Stimulated activated CD4-positive, alpha-beta T cell treated with anti-CD3 and anti-CD28 coated beads, Interleukin-2, amount 100 ng/mL, for 24 hours (primary cell): ENCODE measurements around the gene NOP14.
"Not testable (repeated sequence)": the region's sequence is repeated elsewhere in the genome, so short reads cannot be mapped to it uniquely, and the experiment has no call there.

Source experiments
- DNase-seq, 2 donors: peaks; one replicate each; pipeline ENCODE4 v3.0.0-alpha.2; 2020

Gene NOP14

DNA sequence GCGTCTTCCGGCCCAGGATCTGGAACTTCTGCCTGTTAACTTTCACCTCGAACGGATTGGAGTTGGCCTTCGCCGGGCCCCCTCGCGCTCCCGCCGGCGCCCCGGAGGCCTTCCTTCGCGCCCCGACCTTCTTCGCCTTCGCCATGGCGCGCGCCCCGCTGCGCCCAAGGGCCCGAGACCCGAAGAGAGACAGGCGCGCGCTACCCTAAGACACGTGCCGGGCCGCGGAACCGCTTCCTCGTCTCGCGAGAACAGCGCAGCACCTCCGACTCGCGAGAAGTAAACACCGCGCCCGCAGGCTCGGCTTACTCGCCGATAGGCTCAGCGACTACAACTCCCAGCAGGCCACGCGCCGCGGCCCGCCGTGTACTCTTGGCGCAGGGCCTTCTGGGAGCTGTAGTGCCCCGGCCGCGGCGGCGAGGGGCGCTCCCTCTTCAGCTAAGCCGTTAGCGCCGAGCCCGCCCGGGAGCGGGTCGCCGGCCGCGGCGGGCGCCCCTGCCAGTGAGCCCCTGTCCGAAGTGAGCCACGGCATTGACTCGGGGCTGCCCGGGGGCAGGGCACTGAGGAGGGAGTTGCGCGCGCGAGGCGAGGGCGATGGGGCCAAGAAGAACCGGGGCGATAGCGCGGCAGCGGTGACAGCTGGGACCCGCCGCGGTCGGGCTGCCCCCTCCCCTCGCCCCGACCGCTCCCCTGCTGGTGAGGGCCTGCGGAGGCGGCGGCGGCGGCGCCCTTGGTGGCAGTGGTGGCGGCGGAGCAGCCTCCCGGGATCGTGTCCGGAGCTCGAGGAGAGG, at the start of gene NOP14, which contains the start of gene GRK4:
Gene NOP14, minus strand, starts transcription at position 232 of the 791 bp plus-strand sequence. Its CDS starts 87 bp downstream, at position 145.
Gene GRK4, plus strand, starts transcription at position 397 of the 791 bp plus-strand sequence. CDS start 500 bp downstream, outside the sequence.
- peak; percentile 95 to 97 for DNase-seq

DNA sequence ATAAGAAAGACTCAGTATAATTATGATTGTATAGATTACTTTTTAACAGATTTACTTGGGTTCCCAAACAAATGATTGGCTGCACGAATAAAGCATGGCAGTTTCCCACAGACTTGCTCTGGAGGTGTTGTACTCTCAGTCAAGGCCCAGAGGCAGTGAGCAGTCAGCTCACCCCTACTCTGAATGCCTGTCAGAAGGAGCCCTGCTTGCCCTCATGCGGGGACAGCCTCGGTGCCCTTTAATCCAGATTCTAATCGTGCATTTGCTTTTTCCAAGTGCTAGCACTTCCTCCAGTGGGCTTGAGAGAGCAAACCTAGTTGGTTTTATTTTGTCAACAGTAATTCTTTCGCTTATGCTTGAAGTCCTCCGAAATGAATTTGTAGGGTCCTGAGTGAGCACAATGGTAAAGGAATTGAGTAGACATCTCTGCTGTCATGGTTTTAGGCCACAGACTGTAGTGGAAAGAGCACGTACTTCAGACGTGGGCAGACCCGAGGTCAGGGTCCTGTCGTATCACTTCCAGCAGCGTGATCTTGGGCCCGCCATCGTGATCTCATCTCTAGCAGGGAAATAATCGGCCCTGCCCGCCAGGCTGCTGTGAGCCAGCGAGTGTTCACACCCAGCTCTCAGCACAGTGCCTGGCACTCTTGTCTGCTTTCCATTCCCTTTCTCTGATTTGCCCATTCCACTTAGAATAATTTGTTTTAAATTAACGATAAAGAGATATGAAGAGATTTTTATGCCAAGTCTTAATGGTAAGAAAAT, 48.4 kb upstream of the NOP14 start:
- DNase-seq: no peak

DNA sequence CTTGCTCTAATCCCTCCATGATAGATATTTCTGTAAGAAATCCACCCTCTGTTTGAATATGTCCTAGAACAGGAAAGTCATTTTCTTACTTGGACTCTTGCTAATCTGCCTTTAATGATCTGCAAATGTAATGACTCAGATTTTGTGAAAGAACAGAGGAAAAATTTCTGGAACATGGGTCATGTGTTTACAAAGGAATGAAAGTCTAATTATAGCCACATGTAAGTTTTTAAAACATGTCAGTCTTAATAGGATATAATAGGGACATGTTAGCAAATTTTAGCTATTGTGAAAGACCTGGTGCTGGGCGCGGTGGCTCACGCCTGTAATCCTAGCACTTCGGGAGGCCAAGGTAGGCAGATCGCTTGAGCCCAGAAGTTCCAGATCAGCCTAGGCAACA, 47.8 kb upstream of the NOP14 start:
- DNase-seq: no peak

DNA sequence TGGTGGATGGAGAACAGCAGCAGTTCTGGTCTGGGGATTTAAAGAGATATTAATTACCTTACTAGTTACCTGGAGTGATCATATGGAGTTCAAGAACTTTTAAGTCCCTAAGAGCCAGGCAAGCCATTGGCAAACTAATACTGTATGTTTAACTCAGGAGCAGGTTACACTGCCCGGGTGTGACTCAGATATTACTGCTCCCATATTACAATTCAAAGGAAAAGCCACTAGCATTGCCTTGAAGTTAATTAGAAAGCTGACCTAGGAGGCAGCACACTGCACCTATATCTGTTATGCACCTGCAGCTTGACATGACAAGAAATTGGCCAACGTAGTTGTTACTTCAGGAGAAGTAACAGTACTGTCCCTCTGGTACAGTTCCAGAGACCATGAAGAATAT, 47.4 kb upstream of the NOP14 start:
- DNase-seq: no peak

DNA sequence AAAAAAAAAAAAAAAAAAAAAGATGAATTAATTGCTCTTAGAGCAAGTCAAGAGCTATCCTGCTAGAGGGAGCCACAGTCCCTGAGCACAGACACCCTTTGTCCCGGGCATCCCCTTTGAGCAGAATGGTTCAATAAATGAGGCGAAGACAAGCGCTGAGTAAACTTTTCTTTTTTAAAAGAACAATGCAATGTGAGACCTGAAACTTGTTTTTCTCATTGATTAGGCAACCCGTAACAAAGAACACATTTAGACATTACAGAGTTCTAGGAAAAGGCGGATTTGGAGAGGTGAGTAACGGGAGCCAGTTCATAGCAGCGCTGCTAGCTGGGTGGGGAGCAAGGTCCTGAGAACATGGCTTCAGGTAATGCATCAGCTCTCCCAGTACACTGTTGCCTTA, 46.2 kb upstream of the NOP14 start:
- DNase-seq: no peak

DNA sequence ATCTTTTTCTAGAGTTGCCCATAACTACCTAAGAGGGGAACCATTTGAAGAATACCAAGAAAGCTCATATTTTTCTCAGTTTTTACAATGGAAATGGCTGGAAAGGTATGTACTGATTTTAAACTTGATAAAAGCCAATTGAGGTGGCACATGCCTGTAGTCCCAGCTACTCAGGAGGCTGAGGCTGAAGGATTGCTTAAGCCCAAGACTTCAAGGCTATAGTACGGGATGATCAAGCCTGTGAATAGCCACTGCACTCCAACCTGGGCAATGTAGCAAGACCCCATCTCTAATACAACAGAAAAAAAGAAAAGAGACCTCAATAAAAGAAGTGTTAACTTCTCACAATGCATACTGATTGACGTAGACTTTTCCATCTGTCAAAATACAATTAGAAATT, 44.5 kb upstream of the NOP14 start:
- DNase-seq: no peak

DNA sequence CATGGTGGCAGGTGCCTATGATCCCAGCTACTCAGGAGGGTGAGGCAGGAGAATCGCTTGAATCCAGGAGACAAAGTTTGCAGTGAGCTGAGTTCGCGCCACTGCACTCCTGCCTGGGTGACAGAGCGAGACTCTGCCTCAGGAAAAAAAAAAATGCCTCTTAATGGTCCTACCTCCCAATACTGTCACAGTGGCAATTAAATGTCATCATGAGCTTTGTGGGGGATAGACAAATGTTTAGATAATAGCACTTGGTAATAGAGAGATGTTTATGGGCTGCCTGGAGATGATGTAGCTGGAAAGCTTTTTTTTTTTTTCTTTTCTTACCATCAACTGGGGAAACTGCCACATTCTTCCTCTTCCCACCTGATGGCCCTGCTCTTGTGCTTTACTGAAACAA, 33.2 kb upstream of the NOP14 start:
- DNase-seq: no peak

DNA sequence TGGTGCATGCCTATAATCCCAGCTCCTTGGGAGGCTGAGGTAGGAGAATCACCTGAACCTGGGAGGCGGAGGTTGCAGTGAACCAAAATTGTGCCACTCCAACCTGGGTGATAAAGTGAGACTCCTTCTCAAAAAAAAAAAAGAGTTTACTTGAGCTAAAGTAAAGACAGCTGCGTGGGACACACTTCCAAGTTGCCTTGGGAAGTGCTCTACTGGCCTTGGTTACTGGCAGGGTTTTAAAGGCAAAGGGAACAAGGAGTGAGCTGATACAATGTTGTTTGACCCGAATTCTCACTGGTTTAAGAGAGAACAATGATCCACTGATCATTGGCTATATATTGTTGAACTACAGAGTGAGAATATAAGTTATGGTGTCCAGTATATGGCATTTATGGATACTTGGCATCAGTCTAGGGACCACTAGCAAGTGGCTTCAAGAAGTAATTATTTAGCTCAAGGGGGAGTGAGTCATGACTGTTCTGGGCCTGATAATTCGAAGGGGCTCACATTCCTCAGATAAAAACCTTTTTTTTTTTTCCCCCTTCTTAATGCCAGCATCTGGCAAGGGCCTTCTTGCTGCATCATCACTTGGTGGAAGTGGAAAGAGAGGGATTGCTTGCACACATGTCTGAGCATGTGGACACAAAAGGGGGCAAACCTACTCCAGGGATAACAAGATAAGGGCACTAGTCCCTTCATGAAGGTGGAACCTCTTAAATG, 32.5 kb upstream of the NOP14 start:
- no peak for DNase-seq

DNA sequence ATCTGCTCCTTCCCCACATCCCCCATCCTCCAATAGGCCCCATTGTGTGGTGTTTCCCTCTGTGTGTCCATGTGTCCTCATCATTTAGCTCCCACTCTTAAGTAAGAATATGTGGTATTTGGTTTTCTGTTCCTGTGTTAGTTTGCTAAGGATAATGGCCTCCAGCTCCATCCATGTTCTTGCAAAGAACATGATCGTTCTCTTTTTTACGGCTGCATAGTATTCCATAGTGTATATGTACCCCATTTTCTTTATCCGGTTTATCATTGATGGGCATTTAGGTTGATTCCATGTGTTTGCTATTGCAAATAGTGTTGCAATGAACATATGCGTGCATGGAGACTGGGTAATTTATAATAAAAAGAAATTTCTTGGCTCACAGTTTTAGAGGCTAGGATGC, 31.7 kb upstream of the NOP14 start:
- DNase-seq: no peak

DNA sequence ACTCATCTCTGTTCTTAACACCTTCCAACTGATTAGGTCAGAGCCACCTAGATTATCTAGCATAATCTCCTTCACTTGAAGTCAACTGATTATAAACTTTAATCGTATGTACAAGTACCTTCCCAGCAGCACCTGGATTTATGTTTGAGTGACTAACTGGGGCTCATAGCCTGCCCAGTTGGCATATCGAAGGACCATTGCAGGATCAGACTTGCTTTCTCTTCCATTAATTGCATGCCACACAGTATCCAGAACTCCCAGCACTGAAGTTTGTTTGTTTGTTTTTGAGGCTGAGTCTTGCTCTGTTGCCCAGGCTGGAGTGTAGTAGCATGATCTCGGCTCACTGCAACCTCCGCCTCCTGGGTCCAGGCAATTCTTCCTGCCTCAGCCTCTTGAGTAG, 28.0 kb upstream of the NOP14 start:
- no peak for DNase-seq

DNA sequence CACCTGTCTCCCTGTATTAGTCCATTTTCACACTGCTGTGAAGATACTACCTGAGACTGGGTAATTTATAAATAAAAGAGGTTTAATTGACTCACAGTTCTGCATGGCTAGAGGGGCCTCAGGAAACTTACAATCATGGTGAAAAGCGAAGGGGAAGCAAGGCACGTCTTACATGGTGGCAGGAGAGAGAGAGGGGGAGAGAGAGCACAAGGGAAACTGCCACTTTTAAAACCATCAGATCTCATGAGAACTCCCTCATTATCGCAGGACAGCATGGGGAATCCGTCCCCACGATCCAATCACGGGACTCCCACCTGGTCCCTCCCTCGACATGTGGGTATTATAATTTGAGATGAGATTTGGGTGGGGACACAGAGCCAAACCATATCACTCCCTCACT, 20.5 kb upstream of the NOP14 start:
- not testable (repeated sequence) for DNase-seq

DNA sequence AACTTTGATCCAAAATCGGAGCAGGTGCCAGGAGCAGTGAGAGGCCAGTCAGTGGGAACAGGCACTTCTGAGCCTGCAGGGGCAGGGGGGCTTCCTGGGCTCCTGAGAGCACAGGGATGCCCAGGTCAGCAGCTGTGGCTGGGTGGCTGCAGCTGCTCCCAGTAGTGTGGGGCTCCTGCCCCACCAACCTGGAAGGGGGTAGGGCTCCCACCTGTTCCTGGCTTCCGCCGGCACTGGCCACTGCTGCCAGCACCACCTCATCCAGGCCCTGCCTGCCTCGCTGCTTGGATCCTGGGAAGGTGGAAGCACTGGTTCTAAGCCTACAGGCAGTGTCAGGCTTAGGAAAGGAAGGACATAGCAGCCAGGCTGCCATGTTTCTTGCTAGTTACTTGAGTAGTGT, 18.8 kb upstream of the NOP14 start:
- no peak for DNase-seq

DNA sequence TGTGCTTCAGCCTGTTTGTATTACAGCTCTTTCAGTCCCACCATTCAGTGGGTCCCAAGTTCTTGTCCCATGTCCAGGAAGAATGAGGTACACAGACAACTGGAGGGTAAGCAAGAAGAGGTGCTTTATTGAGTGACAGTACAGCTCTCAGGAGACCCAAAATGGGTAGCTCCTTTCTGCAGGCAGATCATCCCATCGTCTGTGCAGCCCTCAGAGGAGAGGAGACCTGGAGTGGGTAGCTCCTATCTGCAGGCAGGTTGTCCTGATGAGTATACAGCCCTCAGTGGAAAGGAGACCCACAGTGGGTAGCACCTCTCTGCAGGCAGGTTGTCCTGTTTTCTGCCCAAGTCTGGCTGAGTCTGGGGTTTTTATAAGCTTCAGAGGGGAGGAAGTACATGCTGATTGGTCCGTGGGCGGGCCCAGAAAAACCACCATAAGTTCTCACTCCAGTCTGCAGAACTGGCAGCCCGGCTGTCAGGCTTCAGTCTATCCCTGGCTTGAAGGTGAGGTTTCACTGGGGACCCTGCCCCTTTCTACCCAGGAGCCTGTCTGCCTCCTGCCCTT, 18.1 kb upstream of the NOP14 start:
- no peak for DNase-seq

DNA sequence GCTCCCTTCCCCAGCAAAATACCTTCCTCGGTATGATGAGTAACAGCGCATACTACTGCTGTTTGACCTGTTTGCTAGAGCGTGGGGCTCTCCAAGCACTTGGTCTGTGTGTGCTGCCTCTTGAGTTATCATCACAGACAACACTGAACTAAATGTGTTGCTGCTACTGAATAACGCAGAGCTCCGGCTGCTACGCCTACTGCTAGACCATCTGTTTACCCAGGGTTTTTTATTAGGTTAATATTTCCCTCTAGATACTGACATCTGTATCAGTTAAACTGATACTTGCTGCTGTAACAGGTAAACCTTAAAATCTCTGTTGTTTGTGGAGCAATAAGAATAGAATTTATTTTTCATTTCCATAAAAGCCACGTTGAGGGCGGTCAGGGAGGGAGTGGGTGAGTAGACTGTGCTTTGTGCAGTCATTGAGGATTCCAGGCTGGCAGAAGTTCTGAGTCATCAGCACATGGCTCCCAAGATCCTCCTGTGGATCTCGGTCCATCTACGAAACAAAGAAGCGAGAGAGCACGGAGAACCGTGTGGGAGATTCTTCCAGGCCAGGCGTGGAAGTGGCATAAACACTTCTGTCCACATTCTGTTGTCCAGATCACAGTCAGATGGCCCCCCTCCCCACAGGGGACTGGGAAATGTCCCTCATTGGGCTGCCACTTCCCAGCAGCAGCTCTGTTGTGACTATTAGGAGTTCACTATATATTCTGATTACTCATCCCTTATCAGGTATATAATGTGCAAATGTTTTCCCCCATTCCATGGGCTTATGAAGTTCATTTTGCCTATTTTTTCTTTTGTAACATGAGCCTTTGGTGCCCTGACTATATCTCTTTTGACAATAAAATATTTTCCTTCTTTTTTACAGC, 14.2 kb upstream of the NOP14 start:
- no peak for DNase-seq

DNA sequence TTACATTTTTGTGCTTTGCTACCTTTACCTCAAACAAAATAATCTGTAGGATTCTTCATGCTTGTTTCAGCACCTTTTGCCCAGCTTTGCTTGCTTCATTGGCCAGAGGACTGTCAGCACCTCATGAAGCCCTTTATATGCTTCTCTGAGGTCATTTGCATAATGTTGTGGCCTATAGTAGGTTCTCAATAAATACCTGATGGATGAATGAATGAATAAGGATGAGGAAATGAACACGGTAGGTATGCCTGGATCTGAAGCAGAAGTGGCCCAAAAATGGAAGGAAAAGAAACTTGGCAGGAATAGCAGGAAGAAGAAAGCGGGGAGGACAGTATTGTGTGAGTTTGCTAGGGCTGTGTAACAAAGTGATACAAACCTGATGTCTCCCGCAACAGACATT, 8.1 kb upstream of the NOP14 start:
- DNase-seq: no peak

DNA sequence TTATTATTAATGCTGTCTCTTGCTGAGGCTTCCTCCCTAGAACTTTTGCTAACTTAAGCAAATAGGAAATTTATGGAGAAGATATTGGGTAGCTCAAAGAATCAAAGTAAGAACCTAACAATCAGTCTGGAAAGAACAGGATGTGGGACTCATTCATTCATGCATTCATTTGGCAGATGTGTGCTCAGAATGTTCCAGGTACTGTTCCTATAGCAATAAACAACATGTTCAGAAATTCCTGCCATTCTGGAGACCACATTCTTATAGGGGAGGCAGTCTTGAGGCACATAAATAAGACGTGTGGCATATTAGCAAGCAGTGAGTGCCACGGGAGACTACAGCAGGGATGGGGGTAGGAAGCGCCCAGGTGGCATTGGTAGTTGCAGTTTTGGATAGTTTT, 5.2 kb upstream of the NOP14 start:
- no peak for DNase-seq

DNA sequence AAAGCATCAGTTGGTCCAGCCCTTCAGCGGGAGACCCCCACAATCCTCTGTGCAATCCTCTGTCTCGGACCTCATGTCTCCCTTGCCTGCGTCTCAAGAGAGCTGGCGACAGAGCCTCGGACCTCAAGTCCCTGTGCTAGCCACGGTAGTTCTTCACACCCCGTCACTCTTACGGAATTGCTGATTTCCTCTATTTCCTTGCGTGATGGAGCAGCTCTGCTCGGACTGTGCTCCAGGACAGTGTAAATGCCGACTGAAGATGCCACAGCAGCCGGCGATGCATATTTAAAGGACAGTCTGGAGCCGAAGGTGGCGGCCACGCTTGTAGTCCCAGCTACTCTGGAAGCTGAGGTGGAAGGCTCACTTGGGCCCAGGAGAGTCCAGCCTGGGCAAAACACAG, 2.1 kb upstream of the NOP14 start:
- no peak for DNase-seq

DNA sequence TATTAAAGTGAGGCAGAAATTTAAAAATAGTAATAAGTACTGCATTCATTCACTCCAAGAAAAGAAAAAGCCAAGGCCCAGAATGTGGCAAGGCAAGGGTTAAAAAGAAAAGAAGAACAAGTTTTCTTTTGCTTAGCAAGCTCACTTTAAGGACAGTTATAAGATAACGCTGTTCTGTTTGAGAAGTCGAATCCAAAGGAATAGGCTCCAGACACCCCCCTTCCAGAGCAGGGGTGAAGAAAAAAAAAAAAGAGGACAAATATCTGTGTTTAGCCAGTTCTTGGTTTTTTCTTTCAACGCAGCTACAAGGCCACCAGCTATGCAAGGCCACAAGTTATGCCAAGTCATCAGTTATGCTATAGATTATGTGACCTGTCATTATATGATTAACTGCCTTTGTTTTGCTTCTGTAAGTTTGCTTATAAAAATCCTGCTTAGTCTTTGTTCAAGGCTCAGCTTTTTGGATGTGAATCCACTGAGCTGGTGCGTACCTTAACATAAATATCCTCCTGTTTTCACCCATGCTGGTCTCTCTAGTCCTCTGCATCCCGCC, 1.6 kb upstream of the NOP14 start:
- no peak for DNase-seq

DNA sequence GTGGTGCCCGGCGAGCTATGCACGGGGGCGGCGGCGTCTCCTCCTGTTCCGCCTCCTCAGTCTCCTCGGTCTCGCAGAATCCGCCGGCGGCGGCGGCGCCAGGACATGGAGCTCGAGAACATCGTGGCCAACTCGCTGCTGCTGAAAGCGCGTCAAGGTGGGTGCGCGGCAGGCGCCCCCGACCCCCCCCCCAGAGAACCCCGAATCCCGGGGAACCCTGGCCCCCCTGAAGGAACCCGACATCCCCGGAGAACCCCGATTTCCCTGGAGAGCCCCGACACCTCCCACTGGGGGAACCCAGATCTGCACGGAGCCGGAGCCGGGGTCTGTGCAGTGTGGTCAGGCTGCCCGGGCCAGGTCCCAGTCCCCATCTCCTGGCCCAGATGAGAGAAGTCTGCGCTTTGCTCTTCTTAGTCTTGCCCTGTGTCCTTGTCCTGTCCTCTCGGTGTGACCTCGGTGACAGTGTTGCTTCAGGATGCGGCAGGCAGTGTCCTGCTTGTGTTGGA, 813 bp upstream of the NOP14 start:
- DNase-seq: no peak

DNA sequence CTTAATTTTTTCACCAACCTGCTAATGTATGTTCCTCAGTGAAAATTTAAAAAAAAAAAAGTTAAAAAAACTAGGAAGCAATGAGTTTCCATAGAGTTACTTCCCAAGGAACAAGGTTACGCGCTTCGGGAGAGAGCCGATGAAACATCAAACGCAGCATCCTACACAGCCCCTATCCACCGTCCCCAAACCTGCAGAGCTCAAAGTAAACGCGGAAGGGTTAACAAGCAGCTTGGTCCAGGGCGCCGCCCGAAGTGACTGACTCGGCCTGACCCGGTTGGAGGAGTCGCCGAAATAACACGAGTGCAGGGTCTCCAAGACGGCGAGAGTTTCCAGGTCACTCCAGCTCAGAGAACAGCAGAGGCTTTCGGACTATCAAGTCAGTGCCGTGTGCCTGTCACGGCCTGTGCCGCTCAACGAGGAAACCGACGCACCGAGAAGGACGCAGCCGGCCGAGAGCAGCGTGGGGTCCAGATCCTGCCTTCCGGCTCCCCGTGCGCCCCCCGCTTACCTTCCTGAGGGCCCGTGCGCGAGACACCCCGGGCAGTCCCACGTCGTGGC, 512 bp downstream of the NOP14 start:
- no peak for DNase-seq

DNA sequence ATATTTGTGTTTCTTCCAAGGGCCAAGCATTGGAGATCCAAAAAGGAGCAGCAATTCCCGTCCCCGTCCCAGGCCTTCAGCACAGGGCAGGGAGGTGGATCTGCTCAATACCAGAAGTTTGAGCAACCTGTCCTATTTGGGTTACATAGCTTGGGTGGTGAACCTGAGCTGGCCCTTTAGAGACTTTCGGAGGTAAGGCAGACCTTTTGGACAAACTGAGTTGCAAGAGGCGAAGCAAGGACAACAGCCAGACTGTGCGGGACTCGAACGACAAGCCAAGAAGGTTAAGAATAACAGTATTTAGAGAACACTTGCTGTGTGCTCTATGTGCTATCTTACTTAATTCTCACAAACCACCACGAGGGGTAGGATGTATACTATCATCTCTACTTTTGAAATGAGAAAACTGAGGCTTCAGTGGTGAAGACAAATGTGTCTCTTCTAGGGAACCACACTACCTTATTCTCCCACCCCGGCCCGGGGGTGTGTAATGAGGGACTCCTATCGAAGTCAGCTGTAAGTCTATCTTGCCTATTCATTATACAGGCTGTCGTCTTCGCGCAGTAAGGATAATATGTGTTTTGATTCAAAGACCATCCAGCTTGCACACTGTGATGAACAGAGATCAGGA, 1.3 kb downstream of the NOP14 start:
- peak; percentile 72 to 74 for DNase-seq
